ENCODE results near the gene NBL1.

NBL1 gene

GRCh38 chr1:19647643-19648042 is 3.5 kb downstream of the NBL1 start:
- DNase-seq, result no peak

DNA sequence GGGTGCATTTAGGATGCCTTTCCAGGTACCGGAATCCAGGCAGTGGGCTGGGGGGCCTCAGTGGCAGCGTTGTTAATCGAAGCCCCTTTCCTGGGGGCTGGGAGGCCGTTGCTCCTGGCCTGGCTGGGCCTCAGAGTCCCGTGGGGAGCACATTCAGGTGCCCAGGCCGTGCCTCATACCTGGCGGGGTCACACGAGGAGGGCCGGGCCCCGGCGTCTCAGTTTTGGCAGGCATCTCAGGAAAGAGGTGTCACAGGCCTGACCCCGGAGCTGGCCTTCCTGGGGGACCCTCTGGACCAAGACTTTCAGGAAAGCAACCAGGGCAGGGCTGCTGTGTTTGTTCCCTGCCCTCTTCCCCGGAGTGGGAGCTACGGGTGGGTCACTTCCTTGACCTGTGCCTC is 4.1 kb downstream of the NBL1 start:
- DNase-seq, result no peak

DNA sequence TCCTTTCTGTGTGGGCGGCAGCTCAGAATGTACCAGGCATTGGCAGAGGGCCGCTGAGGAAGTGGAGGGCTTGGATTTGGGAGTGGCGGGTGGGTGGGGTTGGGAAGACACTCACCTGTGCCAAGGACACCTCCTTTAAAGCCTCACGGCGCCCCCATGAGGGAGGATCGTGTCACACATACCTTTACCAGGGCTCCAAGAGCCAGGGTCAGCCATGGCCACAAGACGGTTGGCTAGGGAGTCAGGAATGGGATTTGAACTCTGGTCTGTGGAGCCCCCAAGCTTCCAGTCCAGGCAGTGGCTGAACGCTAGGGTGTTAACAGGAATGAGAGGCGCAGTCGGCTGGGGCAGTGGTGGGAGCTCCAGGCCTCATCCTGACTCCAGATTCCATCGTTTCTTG is 4.6 kb downstream of the NBL1 start:
- DNase-seq, result no peak

DNA sequence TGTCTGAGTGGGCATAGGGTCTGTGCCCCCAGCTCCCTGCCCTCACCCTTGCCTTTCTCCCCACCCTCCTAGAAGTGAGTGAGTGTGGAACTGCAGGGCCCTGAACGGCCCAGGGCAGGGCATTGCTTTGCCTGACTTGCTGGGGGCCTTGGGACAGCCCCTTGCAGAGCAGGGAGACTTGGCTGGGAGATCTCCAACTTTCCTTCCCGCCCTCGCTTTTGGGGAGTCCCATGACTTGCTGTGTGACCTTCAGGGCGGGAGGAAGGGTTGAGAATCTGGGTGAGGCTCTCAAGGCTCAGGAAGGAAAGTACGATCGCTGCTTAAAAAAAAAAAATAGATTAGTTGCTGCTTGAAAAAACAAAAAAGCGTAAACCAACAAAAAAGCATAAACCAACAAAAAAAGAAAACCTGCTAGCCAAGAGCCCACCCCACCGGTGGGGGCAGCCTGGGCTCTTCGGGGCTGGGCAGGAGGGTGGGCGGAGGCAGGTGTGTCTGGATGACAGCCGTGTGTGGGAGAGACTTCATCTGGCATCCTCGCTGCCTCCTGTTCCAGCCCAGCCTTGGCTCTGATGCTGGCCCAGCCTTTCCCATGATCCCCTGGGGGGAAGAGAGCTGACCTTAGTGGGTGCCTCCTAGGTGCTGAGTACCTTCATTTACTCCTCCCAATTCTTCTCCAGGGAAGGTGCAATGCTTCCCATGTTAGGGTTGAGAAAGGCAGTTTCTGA is 6.5 kb downstream of the NBL1 start:
- no peak for DNase-seq

DNA sequence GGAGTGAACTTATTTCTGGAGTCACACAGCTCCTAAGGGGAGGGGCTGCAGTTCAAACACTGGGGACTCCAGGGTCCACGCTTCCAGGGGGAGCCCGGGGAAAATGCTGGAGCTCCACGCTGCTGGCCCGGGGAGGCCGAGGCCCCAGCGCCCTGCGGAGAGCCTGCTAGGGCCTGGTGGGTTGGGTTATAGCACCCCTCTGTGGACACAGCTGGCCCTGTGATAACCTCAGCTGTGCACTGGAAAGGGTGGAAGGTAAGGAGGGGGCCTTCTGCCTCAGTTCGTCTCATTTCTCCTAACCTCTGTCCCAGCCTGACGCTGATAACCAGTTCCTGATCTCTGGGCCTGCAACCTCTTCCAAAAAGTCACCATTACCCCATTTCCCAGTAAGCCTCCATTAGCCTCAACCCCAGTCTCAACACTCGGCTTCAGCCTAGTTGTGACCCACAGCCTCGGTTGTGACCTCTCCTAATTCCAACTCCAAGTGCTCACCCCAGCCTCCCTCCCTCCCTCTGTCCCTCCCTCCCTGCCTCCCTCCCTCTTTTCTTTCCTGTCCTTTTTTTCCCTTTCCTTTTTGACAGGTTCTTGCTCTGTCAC is 7.1 kb downstream of the NBL1 start:
- no peak for DNase-seq

GRCh38 chr1:19654386-19654785 is 10.3 kb downstream of the NBL1 start:
- DNase-seq, result no peak

GRCh38 chr1:19654886-19655717 is 11.0 kb downstream of the NBL1 start:
- no peak for DNase-seq

- no peak for DNase-seq
Measured at GRCh38 chr1:19655718-19656080, 11.6 kb downstream of the NBL1 start.

GRCh38 chr1:19656134-19656779 is 12.1 kb downstream of the NBL1 start:
- no peak for DNase-seq

- no peak for DNase-seq
Measured at GRCh38 chr1:19656780-19657466, 12.8 kb downstream of the NBL1 start.

GRCh38 chr1:19657511-19657910 is 13.4 kb downstream of the NBL1 start:
- no peak for DNase-seq

- DNase-seq, result no peak
Measured at GRCh38 chr1:19658186-19658585, 14.1 kb downstream of the NBL1 start.

GRCh38 chr1:19661721-19662228 is 17.7 kb downstream of the NBL1 start:
- no peak for DNase-seq

DNA sequence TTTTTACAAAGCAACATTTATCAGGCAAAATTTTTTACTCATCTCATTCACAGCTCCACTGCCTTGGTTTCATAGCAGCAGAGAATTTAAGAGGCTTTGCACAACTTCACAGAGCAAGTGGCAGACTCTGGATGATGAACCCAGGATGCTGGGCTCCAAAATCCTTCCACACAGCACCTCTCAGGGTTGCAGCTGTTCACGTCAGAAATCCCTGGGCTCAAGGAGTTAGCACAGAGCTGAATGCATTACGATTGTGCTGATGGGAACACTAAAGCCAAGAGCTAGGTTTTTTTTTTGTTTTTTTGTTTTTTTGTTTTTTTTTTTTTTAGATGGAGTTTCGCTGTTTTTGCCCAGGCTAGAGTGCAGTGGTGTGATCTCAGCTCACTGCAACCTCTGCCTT is 18.2 kb downstream of the NBL1 start:
- DNase-seq, result no peak

DNA sequence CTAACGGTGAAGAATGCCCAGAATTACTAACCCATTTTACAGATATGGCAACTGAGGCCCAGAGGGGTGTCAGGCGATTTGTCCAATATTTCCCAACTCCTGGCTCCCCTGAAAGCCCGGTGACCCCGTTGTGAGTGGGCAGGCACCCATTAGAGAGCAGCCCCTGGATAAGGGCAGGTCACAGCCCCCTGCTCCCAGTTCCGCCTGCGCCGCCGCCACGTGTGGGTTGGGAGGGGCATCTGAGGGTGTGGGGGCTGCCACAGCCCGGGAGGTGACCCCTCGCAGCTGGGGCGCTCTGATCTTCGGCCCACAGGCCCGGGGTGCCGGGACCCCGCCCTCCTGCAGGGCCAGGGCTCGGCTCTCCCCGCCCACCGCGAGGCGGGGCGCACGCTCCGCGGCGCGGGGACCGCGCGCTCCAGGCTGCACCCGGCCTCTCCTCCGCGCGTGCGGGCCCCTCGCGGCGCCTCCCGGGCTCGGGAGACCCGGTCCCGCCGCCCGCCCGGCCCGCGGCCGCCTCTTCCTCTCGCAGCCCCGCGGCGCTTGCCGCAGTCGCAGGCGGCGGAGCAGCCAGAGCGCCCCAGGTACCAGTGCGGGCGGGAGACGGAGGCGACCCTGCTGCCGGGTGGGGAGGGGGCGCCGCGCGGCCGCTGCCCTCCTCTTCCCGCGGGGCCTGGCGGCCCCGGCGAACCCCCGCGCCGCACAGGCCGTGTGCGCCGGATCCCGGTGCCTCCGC is 20.5 kb downstream of the NBL1 start, which contains the start of gene HTR6:
Gene HTR6, plus strand, starts transcription at position 423 of the 733 bp plus-strand sequence. CDS start 879 bp downstream, outside the sequence.
- DNase-seq, result peak in 1 of 2 experiments; percentile 11

- no peak for DNase-seq
Measured at GRCh38 chr1:19665186-19665495, 21.0 kb downstream of the NBL1 start.

- DNase-seq, result no peak
Measured at GRCh38 chr1:19665496-19666465, 21.7 kb downstream of the NBL1 start.

GRCh38 chr1:19668888-19669287 is 24.8 kb downstream of the NBL1 start:
- DNase-seq, result no peak

- DNase-seq, result no peak
Measured at GRCh38 chr1:19670787-19671186, 26.7 kb downstream of the NBL1 start.

DNA sequence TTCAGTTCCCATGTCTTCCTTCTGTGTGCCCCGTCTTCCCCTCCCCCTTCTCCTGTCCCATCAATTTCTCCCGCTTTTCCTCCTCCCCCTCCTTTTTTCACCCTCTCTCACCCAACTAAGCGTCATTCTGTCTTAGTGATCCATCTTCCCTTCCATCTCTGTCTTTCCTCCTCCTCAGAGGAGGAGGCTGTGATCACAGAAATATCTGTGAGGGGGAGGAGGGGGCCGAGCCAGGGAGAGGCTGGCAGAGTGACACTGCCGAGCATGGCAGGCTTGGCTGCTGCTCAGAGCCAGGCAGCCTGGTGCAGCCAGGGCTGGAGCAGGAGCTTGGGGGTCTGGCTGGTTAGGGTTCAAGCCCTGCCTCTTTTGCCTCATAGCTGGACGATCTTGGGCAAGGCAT is 28.1 kb downstream of the NBL1 start:
- DNase-seq, result no peak

DNA sequence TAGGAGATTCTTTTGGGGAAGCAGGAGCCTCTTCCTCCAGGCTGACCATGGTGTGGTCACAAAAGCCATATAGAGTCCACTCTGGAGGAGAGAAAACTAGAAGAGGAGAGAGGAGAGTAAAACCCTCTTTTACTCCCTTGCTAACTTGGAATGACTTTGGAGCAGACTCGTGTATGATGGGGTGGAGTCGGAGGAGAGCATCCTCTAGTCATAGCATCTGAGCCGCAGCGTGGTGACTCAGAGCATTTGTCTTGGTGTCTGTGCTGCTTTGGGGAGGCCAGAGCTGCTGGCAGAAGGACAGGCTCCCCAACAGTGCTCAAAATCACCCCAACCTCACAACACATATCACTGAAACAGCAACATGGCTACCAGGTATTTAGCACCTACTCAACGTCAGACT is 31.7 kb downstream of the NBL1 start:
- DNase-seq, result no peak
